H1 (cell line): ENCODE measurements around the gene SEMA6A. TPM values are rescaled to one million over a fixed set of nuclear protein-coding genes. Genes with fewer than 3 reads are reported as not detected.

Source experiments
- BACH1 ChIP-seq: IDR thresholded peaks from 2 replicates; pipeline ENCODE4 v1.6.1; 2012; ENCODE audit warnings: low read length, improper control_type of control experiment
- CBX8 ChIP-seq: fragments of 300-800, 300-1000 bp; sonication (generic); IDR thresholded peaks from 2 replicates; pipeline ENCODE4 v1.7.1; 2016; ENCODE audit warnings: low read depth, low read length, borderline replicate concordance
- CHD1 ChIP-seq: IDR thresholded peaks from 2 replicates; pipeline ENCODE4 v1.6.1; 2012; ENCODE audit warnings: low read depth, low read length, improper control_type of control experiment
- EGR1 ChIP-seq: IDR thresholded peaks from 2 replicates; pipeline ENCODE4 v1.6.1; 2011; ENCODE audit warnings: low read depth, low read length, borderline replicate concordance
- GTF2F1 ChIP-seq: IDR thresholded peaks from 2 replicates; pipeline ENCODE4 v1.6.1; 2012; ENCODE audit warnings: low read depth, low read length, improper control_type of control experiment, borderline replicate concordance
- KDM5A ChIP-seq: fragments of 200-600 bp; IDR thresholded peaks from 2 replicates; pipeline ENCODE4 v1.7.1; 2012; ENCODE audit warnings: mild to moderate bottlenecking, low read length, inconsistent platforms, mixed read lengths
- POU5F1 ChIP-seq: IDR thresholded peaks from 2 replicates; pipeline ENCODE4 v1.6.1; 2011; ENCODE audit warnings: low read depth, mild to moderate bottlenecking, low read length, moderate library complexity
- polyA plus RNA-seq, 7 experiments: library from polyadenylated mRNA; depleted of rRNA in 3 of 7; stranded (reverse) in 5 of 7; unstranded in 2 of 7; fragments of >200 nt in 5 of 7; fragments of 200-250 nt in 2 of 7; gene quantifications; 1 replicate in 5 of 7; 2 replicates in 1 of 7; 4 replicates in 1 of 7; pipeline versions ENCODE4 v1.2.1 to v1.2.3, GENCODE V29; 2011 to 2013; ENCODE audit warnings: missing spikeins in 2 of 7, mixed read lengths in 2 of 7
- total RNA-seq: library from RNA; stranded (reverse); fragmentation: NEBNext Ultra II Directional; extraction: Animal tissue kit (Norgen Biotek cat#: 25700); gene quantifications from 2 replicates; pipeline ENCODE4 v1.2.1, GENCODE V29; 2021

SEMA6A gene
- total and polyA plus RNA-seq, 2 of the 8 experiments (the other 6 are each of a cell fraction or from before 2014, with no cell fraction given), result 78.3 to 277 TPM

DNA sequence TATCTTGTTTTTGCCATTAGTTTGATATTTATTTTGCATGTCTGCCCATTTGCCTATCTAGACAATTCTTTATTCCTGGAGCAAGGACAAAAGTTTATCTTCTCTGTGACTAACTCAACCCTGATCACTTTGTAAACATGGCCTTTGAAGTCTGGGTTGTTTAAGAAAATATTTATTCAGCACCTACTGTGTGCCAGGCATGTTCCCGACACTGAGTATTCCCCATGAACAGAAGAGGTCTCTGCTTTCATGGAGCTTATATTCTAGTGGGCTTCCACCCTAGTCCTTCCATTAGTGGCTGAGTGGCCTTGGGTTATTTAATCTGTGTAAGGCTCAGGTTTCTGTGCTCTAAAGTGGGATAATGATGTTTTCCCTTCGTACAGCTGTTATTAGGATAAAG lies 49.7 kb downstream of the SEMA6A start (continued):
- TF ChIP-seq CHD1, result no peak
- no peak for TF ChIP-seq KDM5A
- no peak for TF ChIP-seq EGR1
- no peak for TF ChIP-seq POU5F1
- TF ChIP-seq CBX8, result no peak
- TF ChIP-seq GTF2F1, result no peak
- no peak for TF ChIP-seq BACH1
